ENCODE data around the gene TRPV2.

Gene TRPV2

GRCh38 chr17:16459855-16460550 is 44.6 kb downstream of the TRPV2 start:
- H3K4me3 ChIP-seq (ENCODE audit: low read depth, low read length): no peak overlapping the region
- DNase-seq (ENCODE audit: low read depth): no peak
- TF ChIP-seq CTCF (IDR thresholded peaks at IDR 0.05; ENCODE audit: low read depth, low read length): no peak
- TF ChIP-seq MAX (IDR thresholded peaks at IDR 0.05; ENCODE audit: low read depth, low read length): no peak
- no peak for TF ChIP-seq MYC (IDR thresholded peaks at IDR 0.05; ENCODE audit: low read depth, low read length)

GRCh38 chr17:16460796-16461605 is 45.6 kb downstream of the TRPV2 start:
- no peak for TF ChIP-seq MYC (IDR thresholded peaks at IDR 0.05; ENCODE audit: low read depth, low read length)
- TF ChIP-seq MAX (IDR thresholded peaks at IDR 0.05; ENCODE audit: low read depth, low read length): no peak
- TF ChIP-seq POLR2A (IDR thresholded peaks at IDR 0.05; ENCODE audit: extremely low read depth, insufficient read length): no peak
- TF ChIP-seq CTCF (IDR thresholded peaks at IDR 0.05; ENCODE audit: low read depth, low read length): no peak
- H3K4me3 ChIP-seq (ENCODE audit: low read depth, low read length): no peak overlapping the region

GRCh38 chr17:16461606-16461866 is 46.2 kb downstream of the TRPV2 start:
- H3K4me3 ChIP-seq (ENCODE audit: low read depth, low read length): no peak overlapping the region
- no peak for TF ChIP-seq CTCF (IDR thresholded peaks at IDR 0.05; ENCODE audit: low read depth, low read length)
- no peak for TF ChIP-seq MAX (IDR thresholded peaks at IDR 0.05; ENCODE audit: low read depth, low read length)
- no peak for TF ChIP-seq POLR2A (IDR thresholded peaks at IDR 0.05; ENCODE audit: extremely low read depth, insufficient read length)
- TF ChIP-seq MYC (IDR thresholded peaks at IDR 0.05; ENCODE audit: low read depth, low read length): no peak
- DNase-seq (ENCODE audit: low read depth): no peak

More at GRCh38 chr17:16460796-16461605, 45.6 kb downstream of the TRPV2 start:
- DNase-seq (ENCODE audit: low read depth): no peak

- TF ChIP-seq MAX (IDR thresholded peaks at IDR 0.05; ENCODE audit: low read depth, low read length) (no peak), POLR2A (IDR thresholded peaks at IDR 0.05; ENCODE audit: extremely low read depth, insufficient read length) (no peak), CTCF (IDR thresholded peaks at IDR 0.05; ENCODE audit: low read depth, low read length) (no peak), MYC (IDR thresholded peaks at IDR 0.05; ENCODE audit: low read depth, low read length) (no peak)
Measured at GRCh38 chr17:16462070-16462864, 46.9 kb downstream of the TRPV2 start.

GRCh38 chr17:16463358-16464302 is 48.3 kb downstream of the TRPV2 start:
- TF ChIP-seq MYC (IDR thresholded peaks at IDR 0.05; ENCODE audit: low read depth, low read length) (no peak), MAX (IDR thresholded peaks at IDR 0.05; ENCODE audit: low read depth, low read length) (no peak), CTCF (IDR thresholded peaks at IDR 0.05; ENCODE audit: low read depth, low read length) (no peak), POLR2A (IDR thresholded peaks at IDR 0.05; ENCODE audit: extremely low read depth, insufficient read length) (no peak)
- no peak for DNase-seq (ENCODE audit: low read depth)
- H3K4me3 ChIP-seq (ENCODE audit: low read depth, low read length): no peak overlapping the region

More at GRCh38 chr17:16462070-16462864, 46.9 kb downstream of the TRPV2 start:
- no peak overlapping the region for H3K4me3 ChIP-seq (ENCODE audit: low read depth, low read length)
- no peak for DNase-seq (ENCODE audit: low read depth)

All from NB4 (cell line).